Activated CD8-positive, alpha-beta T cell treated with anti-CD3 and anti-CD28 coated beads for 36 hours (primary cell): ENCODE measurements around the gene PRKCE. TPM values are rescaled to one million over a fixed set of nuclear protein-coding genes. Genes with fewer than 3 reads are reported as not detected.

Experiments
- ATAC-seq: fragments of 200-7000 bp; cut with Tn5 transposase; one replicate; pipeline ENCODE4 v1.10.0; 2021; ENCODE audit warnings: mild to moderate bottlenecking, moderate library complexity
- CTCF ChIA-PET: fragments of 350-600 bp; sonication (Branson Sonifier 250); formaldehyde crosslinking; loops from one replicate; lab custom pipeline; 2021; ENCODE audit warnings: antibody characterized with exemption; lab: Charles Lee
- POLR2A ChIA-PET: fragments of 350-600 bp; sonication (Branson Sonifier 250); formaldehyde crosslinking; loops from one replicate; lab custom pipeline; 2021; ENCODE audit warnings: antibody characterized with exemption; lab: Charles Lee
- DNase-seq: peaks from one replicate; pipeline ENCODE4 v3.0.0-alpha.2; 2020
- H3K27ac Mint-ChIP-seq: one replicate; pipeline ENCODE4 v1.8.0; 2021; ENCODE audit warnings: mild to moderate bottlenecking, mixed read lengths
- H3K27me3 Mint-ChIP-seq: one replicate; pipeline ENCODE4 v1.8.0; 2021; ENCODE audit warnings: mixed read lengths
- H3K36me3 Mint-ChIP-seq: one replicate; pipeline ENCODE4 v1.8.0; 2021; ENCODE audit warnings: low read depth, mixed read lengths
- H3K4me1 Mint-ChIP-seq: one replicate; pipeline ENCODE4 v1.8.0; 2021; ENCODE audit warnings: low read depth, mixed read lengths
- H3K4me3 Mint-ChIP-seq: one replicate; pipeline ENCODE4 v1.8.0; 2021; ENCODE audit warnings: mild to moderate bottlenecking, moderate library complexity, mixed read lengths
- H3K9me3 Mint-ChIP-seq: one replicate; pipeline ENCODE4 v1.8.0; 2021; ENCODE audit warnings: mixed read lengths
- intact Hi-C: fragments of 100-400 bp; cut with micrococcal nuclease; formaldehyde crosslinking; loops from one replicate; pipeline ENCODE4 v1.10.0; 2022
- total RNA-seq, 2 experiments: library from RNA; stranded (reverse); gene quantifications; one replicate each; pipeline ENCODE4 v1.2.3, GENCODE V29; 2021
- TF ChIP-seq, protein P1 (sequence below): fragments of 200-600 bp; IDR thresholded peaks from one replicate; pipeline ENCODE4 v1.8.0; 2022; ENCODE audit warnings: antibody characterized with exemption, mild to moderate bottlenecking

PRKCE gene
- total RNA-seq, 2 experiments from 2014 or later: 11.5 to 11.9 TPM

DNA sequence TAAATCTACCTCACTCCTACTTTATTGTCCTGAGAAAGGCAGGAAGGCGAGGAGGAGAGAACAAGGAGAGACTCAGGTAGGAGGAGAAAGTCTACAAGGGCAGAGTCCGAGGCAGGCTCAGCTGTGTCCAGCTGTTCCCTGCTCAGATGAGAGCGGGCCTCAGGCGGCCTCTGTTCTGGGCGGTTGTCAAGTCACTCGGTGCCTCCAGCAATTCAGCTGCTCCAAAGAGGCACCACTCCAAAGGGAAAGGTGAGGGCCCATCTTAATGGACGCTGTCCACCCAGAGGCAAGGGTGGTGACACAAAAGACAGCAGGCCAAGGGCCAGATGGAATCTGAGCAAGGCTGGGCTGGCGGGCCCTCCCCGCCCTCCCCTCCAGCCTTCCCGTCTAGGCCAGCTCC, 544.3 kb downstream of the PRKCE start:
- no peak for ATAC-seq
- H3K4me1 Mint-ChIP-seq: peaks cover 15% of the 10 kb centered on the region
- no peak overlapping the region for H3K27ac Mint-ChIP-seq
- intact Hi-C loops: no loop called here
- ChIA-PET POLR2A (no interaction called here), CTCF (no interaction called here)
- H3K27me3 Mint-ChIP-seq: no peaks in the 10 kb centered on the region
- no peak for DNase-seq
- no peaks in the 10 kb centered on the region for H3K9me3 Mint-ChIP-seq
- H3K4me3 Mint-ChIP-seq: no peak overlapping the region
- TF ChIP-seq, protein P1, sequence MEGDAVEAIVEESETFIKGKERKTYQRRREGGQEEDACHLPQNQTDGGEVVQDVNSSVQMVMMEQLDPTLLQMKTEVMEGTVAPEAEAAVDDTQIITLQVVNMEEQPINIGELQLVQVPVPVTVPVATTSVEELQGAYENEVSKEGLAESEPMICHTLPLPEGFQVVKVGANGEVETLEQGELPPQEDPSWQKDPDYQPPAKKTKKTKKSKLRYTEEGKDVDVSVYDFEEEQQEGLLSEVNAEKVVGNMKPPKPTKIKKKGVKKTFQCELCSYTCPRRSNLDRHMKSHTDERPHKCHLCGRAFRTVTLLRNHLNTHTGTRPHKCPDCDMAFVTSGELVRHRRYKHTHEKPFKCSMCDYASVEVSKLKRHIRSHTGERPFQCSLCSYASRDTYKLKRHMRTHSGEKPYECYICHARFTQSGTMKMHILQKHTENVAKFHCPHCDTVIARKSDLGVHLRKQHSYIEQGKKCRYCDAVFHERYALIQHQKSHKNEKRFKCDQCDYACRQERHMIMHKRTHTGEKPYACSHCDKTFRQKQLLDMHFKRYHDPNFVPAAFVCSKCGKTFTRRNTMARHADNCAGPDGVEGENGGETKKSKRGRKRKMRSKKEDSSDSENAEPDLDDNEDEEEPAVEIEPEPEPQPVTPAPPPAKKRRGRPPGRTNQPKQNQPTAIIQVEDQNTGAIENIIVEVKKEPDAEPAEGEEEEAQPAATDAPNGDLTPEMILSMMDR: no peak
- H3K36me3 Mint-ChIP-seq: no peaks in the 10 kb centered on the region

DNA sequence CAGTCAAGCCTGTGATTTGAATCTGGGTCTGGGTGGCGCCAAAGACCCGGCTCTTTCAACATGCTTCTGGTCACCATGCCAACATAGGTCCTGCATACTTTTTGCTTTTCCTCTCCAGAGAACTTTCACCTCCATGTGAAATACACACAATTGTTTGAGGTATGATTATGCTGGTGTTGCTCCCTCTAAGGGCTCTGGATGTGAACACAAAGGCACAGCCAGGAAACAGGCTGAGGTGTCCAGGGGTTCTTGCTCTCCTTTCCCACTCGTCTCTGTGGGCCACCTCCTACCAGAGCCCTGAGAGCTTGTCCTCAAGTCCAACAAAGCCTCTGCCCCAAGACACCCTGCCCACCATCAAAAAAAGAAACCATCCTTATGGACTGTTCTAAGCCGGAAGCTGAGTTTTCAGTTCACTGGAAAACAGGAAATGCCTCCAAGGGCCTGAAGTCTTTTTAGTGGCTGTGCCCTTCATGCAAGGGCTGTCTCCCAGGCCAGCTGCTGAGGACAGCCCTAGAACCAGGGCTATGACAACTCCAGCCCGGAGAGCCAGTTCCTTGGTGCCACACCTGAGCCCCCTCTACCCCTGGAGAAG, 545.5 kb downstream of the PRKCE start:
- TF ChIP-seq, protein P1: no peak
- ChIA-PET CTCF (no interaction called here), POLR2A (no interaction called here)
- H3K4me1 Mint-ChIP-seq: peaks cover 21% of the 10 kb centered on the region
- DNase-seq: no peak
- H3K27me3 Mint-ChIP-seq: no peaks in the 10 kb centered on the region
- no peaks in the 10 kb centered on the region for H3K36me3 Mint-ChIP-seq
- intact Hi-C loops: no loop called here
- no peak for ATAC-seq
- no peak overlapping the region for H3K4me3 Mint-ChIP-seq
- H3K27ac Mint-ChIP-seq: no peak overlapping the region
- no peaks in the 10 kb centered on the region for H3K9me3 Mint-ChIP-seq

DNA sequence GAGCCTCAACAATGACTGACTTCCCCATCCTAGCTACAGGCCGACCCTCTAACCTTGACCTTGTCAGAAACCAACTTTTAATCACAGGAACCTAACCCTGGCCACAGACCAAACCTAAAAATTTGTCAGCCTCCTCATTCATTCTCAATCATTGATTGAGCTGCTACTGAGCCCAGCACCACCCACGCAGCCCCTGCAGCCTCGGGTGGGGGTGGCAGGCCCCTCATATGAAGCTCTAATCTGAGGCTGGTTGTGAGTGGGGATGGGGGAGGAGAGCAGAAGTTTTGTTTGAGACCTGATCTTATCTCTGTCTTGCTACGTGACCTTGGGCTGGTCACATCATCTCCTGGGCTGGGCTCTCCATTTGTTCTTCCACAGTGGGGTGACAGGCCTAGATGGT, 546.2 kb downstream of the PRKCE start:
- Mint-ChIP-seq H3K27me3 (no peaks in the 10 kb centered on the region), H3K4me3 (no peak overlapping the region), H3K4me1 (peaks cover 22% of the 10 kb centered on the region), H3K9me3 (no peaks in the 10 kb centered on the region), H3K36me3 (no peaks in the 10 kb centered on the region), H3K27ac (peak overlapping the region; percentile 40)
- DNase-seq: peak; percentile 27
- ChIA-PET POLR2A (no interaction called here), CTCF (no interaction called here)
- intact Hi-C loops: no loop called here
- ATAC-seq: peak; percentile 51
- TF ChIP-seq, protein P1: no peak

DNA sequence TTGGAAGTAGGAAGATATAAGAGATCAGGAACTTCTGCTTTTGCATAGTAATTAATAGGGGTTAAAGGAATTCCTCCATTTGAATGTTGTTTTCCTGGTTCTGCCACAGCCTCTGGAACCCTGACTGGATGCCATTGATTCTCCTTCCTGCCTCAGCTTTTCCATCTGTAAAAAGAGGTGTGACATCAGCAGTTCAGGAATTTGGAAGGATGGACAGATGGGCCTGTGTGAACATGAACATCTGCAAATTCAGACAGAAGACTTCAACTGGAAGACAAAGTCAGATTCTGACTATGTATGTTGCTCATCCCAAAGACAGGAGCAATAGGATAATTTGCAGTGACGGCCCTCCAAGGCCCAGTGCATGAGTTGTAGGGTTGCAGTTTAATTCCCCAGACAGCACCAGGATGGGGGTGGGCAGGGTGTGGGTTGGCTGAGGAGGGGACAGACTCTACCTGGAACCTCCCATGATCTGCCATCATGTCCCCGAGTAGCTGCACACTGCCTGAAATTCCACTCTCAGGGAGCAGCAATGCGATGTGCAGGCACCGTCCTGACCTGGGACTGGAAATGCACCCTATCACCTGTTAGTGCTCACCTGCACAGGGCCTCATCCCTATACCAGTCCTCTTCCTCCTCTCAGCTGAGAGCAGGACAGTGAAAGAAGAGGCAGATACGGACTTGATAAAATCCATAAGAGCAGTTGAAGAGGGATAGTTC, 546.8 kb downstream of the PRKCE start:
- TF ChIP-seq, protein P1: no peak
- Mint-ChIP-seq H3K27ac (no peak overlapping the region), H3K4me3 (no peak overlapping the region), H3K4me1 (peaks cover 29% of the 10 kb centered on the region), H3K27me3 (no peaks in the 10 kb centered on the region), H3K9me3 (no peaks in the 10 kb centered on the region), H3K36me3 (no peaks in the 10 kb centered on the region)
- intact Hi-C loops: no loop called here
- POLR2A ChIA-PET: no interaction called here
- DNase-seq: no peak
- ATAC-seq: no peak
- CTCF ChIA-PET: no interaction called here

DNA sequence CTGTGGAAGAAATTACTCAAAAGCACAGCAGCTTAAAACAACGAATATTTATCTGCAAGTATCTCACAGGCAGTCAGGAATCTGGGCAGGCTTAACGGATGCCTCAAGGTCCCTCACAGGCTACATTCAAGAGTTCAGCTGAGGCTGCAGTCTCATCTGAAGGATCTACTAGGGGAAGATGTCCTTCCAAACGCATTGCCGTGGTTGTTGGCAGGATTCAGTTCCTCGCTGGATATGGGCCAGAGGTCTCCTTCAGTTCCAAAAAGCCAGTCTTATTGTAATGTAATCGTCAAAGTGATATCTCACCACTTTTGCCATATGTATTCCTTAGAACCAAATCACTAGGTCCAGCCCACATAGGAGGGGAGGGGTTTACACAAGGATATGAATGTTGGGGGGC, 547.5 kb downstream of the PRKCE start:
- no peaks in the 10 kb centered on the region for H3K9me3 Mint-ChIP-seq
- intact Hi-C loops: no loop called here
- DNase-seq: no peak
- H3K4me3 Mint-ChIP-seq: no peak overlapping the region
- peaks cover 29% of the 10 kb centered on the region for H3K4me1 Mint-ChIP-seq
- POLR2A ChIA-PET: no interaction called here
- no peaks in the 10 kb centered on the region for H3K36me3 Mint-ChIP-seq
- CTCF ChIA-PET: no interaction called here
- TF ChIP-seq, protein P1: no peak
- peaks cover 1% of the 10 kb centered on the region for H3K27me3 Mint-ChIP-seq
- H3K27ac Mint-ChIP-seq: no peak overlapping the region
- no peak for ATAC-seq
